Chondrocyte (in vitro differentiated cells): Measurements from ENCODE around the gene RFX8. TPM values are rescaled to one million over a fixed set of nuclear protein-coding genes. Genes with fewer than 3 reads are reported as not detected.

Experiments used
- DNase-seq: peaks from one replicate; pipeline ENCODE4 v3.0.0; 2021; ENCODE audit warnings: mixed read lengths, low spot score
- H3K27ac Mint-ChIP-seq: one replicate; pipeline ENCODE4 v1.8.0; 2021; ENCODE audit warnings: mild to moderate bottlenecking, moderate library complexity, mixed read lengths; ENCODE audit not compliant: unreplicated experiment
- H3K27me3 Mint-ChIP-seq: 2 replicates; pipeline ENCODE4 v1.8.0; 2021; ENCODE audit warnings: low read depth, mixed read lengths
- H3K36me3 Mint-ChIP-seq: 2 replicates; pipeline ENCODE4 v1.8.0; 2021; ENCODE audit warnings: low read depth, mixed read lengths
- H3K4me1 Mint-ChIP-seq: 2 replicates; pipeline ENCODE4 v1.8.0; 2021; ENCODE audit warnings: low read depth, mild to moderate bottlenecking, mixed read lengths
- H3K4me3 Mint-ChIP-seq: one replicate; pipeline ENCODE4 v1.8.0; 2021; ENCODE audit warnings: mild to moderate bottlenecking, moderate library complexity, mixed read lengths; ENCODE audit not compliant: unreplicated experiment
- H3K9me3 Mint-ChIP-seq: 2 replicates; pipeline ENCODE4 v1.8.0; 2021; ENCODE audit warnings: low read depth, mixed read lengths
- total RNA-seq: library from RNA; stranded (reverse); gene quantifications from 3 replicates; pipeline ENCODE4 v1.2.1, GENCODE V29; 2021
- TF ChIP-seq, protein P1 (sequence below): fragments of 200-600 bp; sonication (generic); IDR thresholded peaks from 2 replicates; pipeline ENCODE4 v1.5.0; 2021; ENCODE audit warnings: antibody characterized with exemption, mild to moderate bottlenecking, moderate library complexity

The RFX8 gene
- total RNA-seq, 1 donor from 2014 or later = not detected

- no peak for DNase-seq
- TF ChIP-seq, protein P1, sequence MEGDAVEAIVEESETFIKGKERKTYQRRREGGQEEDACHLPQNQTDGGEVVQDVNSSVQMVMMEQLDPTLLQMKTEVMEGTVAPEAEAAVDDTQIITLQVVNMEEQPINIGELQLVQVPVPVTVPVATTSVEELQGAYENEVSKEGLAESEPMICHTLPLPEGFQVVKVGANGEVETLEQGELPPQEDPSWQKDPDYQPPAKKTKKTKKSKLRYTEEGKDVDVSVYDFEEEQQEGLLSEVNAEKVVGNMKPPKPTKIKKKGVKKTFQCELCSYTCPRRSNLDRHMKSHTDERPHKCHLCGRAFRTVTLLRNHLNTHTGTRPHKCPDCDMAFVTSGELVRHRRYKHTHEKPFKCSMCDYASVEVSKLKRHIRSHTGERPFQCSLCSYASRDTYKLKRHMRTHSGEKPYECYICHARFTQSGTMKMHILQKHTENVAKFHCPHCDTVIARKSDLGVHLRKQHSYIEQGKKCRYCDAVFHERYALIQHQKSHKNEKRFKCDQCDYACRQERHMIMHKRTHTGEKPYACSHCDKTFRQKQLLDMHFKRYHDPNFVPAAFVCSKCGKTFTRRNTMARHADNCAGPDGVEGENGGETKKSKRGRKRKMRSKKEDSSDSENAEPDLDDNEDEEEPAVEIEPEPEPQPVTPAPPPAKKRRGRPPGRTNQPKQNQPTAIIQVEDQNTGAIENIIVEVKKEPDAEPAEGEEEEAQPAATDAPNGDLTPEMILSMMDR = no peak
- Mint-ChIP-seq H3K4me1 (peaks cover 5% of the 10 kb centered on the region), H3K36me3 (peaks cover 2% of the 10 kb centered on the region), H3K27me3 (peaks cover 25% of the 10 kb centered on the region), H3K9me3 (no peaks in the 10 kb centered on the region), H3K4me3 (no peak overlapping the region), H3K27ac (no peak overlapping the region)
Measured at GRCh38 chr2:101360232-101360631, 114.7 kb downstream of the RFX8 start.

DNA sequence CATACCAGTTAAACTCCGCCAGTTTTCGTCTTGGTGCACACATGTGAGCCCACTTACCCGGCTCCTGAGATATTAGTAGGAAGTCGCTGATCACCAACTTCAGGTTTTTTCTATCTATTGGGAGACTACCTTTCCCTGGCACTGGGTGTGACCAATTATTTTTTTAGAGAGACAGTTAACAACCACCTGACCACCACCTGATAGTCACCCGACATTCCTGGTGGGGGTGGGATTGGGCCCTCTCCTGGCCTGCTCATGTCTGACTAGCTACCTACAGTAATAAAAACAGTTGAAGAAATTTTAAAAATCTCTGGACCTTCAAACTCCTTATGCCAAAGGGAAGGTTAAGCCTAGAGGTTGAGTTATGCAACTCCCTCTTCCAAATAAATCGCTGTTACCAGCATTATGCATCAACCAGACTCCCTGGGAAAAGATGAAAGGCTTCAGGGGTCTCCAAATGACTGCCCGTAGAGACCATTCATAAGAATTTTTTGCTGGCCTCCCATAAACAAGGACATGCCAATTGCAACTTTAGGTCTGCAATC, 115.4 kb downstream of the RFX8 start:
- H3K9me3 Mint-ChIP-seq = no peaks in the 10 kb centered on the region

DNA sequence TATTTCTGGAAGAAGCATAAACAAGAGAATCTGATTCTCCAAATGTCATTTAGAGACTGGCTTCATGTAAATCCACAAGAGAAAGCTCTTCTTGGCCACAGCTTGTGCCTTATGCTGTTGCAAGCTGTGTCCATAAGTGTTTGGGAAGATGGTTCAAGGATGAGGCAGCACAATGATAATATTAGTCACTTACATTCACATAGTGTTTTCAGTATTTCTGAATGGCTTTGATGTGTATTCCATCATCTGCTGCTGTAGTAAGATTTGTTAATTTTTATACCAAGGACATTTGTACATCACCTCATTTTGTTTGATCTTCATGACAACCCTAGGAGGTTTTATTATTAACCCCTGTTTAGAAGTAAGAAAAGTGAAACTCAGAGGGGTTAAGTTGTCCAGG, 117.5 kb downstream of the RFX8 start:
- H3K4me3 Mint-ChIP-seq = no peak overlapping the region
- H3K9me3 Mint-ChIP-seq = no peaks in the 10 kb centered on the region
- H3K27me3 Mint-ChIP-seq = peaks cover 11% of the 10 kb centered on the region
- no peak for DNase-seq
- H3K4me1 Mint-ChIP-seq = peaks cover 5% of the 10 kb centered on the region
- no peak overlapping the region for H3K27ac Mint-ChIP-seq
- no peaks in the 10 kb centered on the region for H3K36me3 Mint-ChIP-seq
- TF ChIP-seq, protein P1 = no peak

More for the DNA sequence above, 115.4 kb downstream of the RFX8 start:
- TF ChIP-seq, protein P1 = no peak
- H3K4me1 Mint-ChIP-seq = peaks cover 5% of the 10 kb centered on the region
- H3K4me3 Mint-ChIP-seq = no peak overlapping the region
- peaks cover 17% of the 10 kb centered on the region for H3K27me3 Mint-ChIP-seq
- H3K27ac Mint-ChIP-seq = no peak overlapping the region
- no peaks in the 10 kb centered on the region for H3K36me3 Mint-ChIP-seq
- DNase-seq = no peak

DNA sequence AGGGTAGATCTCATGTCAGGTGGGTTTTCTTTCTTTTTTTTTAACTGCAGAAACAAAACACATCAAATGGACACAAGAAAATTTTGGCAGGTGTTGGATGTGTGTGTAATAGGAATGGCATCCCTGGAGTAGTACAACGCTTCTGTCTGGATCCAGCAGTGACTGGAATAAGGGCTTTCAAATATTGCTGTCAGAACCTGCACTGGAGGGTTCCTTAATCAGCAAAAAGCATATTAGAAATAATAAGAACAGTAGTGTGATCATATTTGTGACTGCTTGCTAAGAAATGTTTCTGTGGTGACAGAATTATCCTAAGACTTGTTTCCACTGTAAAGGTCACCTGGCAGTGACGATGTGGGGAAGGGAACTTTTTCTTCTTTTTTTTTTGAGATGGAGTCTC, 118.4 kb downstream of the RFX8 start:
- Mint-ChIP-seq H3K36me3 (no peaks in the 10 kb centered on the region), H3K27ac (no peak overlapping the region), H3K4me1 (peaks cover 5% of the 10 kb centered on the region), H3K4me3 (no peak overlapping the region), H3K9me3 (no peaks in the 10 kb centered on the region), H3K27me3 (peaks cover 7% of the 10 kb centered on the region)
- TF ChIP-seq, protein P1 = no peak
- no peak for DNase-seq

- TF ChIP-seq, protein P1 = no peak
- H3K4me3 Mint-ChIP-seq = no peak overlapping the region
- no peaks in the 10 kb centered on the region for H3K36me3 Mint-ChIP-seq
- H3K27me3 Mint-ChIP-seq = peaks cover 7% of the 10 kb centered on the region
- no peak overlapping the region for H3K27ac Mint-ChIP-seq
- no peaks in the 10 kb centered on the region for H3K9me3 Mint-ChIP-seq
- DNase-seq = no peak
- peaks cover 5% of the 10 kb centered on the region for H3K4me1 Mint-ChIP-seq
Measured at GRCh38 chr2:101356055-101356454, 118.9 kb downstream of the RFX8 start.
